AG09309 (cell line): Measurements from ENCODE around the gene CLMN.

Source experiments
- DNase-seq: peaks from one replicate; pipeline ENCODE4 v3.0.0-alpha.2; 2010; ENCODE audit warnings: low read depth
- H3K4me3 ChIP-seq: 2 replicates; pipeline ENCODE4 v1.5.1; 2011; ENCODE audit warnings: mild to moderate bottlenecking, low read depth, low read length, moderate library complexity; ENCODE audit not compliant: control insufficient read depth
- CTCF ChIP-seq: IDR thresholded peaks from 2 replicates; pipeline ENCODE4 v1.5.1; 2011; ENCODE audit warnings: mild to moderate bottlenecking, low read depth, low read length, inconsistent platforms; ENCODE audit not compliant: insufficient read depth, control insufficient read depth; ENCODE audit errors: missing control alignments

Gene CLMN

GRCh38 chr14:95157327-95158189 is 162.2 kb downstream of the CLMN start, which contains the start of gene DICER1:
Gene DICER1 (minus strand): TSS chr14:95157529. CDS start chr14:95133458, 24,071 bp downstream.
- TF ChIP-seq CTCF = no peak
- H3K4me3 ChIP-seq = peak within 1 kb of the TSS; percentile 77
- DNase-seq = peak; percentile 68

- TF ChIP-seq CTCF = no peak
- no peak for DNase-seq
- H3K4me3 ChIP-seq = peak overlapping the region; percentile 77
Observed at GRCh38 chr14:95157048-95157326, 162.7 kb downstream of the CLMN start.

GRCh38 chr14:95156161-95157047 is 163.3 kb downstream of the CLMN start:
- no peak for DNase-seq
- peak overlapping the region; percentile 77 for H3K4me3 ChIP-seq
- TF ChIP-seq CTCF = no peak

GRCh38 chr14:95155045-95155444 is 164.7 kb downstream of the CLMN start:
- H3K4me3 ChIP-seq = no peak overlapping the region
- TF ChIP-seq CTCF = no peak
- DNase-seq = no peak

- no peak for TF ChIP-seq CTCF
- no peak overlapping the region for H3K4me3 ChIP-seq
- DNase-seq = no peak
Observed at GRCh38 chr14:95153866-95154265, 165.8 kb downstream of the CLMN start.

- TF ChIP-seq CTCF = no peak
- DNase-seq = no peak
- no peak overlapping the region for H3K4me3 ChIP-seq
Observed at GRCh38 chr14:95151561-95151960, 168.1 kb downstream of the CLMN start.
